H1 (cell line): ENCODE measurements around the gene TSHZ2.

Experiments used
- CHD2 ChIP-seq: IDR thresholded peaks from 2 replicates; pipeline ENCODE4 v1.6.1; 2012; ENCODE audit warnings: low read length, improper control_type of control experiment
- EZH2 ChIP-seq: fragments of 200-600 bp; sonication (generic); IDR thresholded peaks from 2 replicates; pipeline ENCODE4 v1.7.1; 2012; ENCODE audit warnings: low read depth, mild to moderate bottlenecking, moderate library complexity, low read length, inconsistent platforms; ENCODE audit not compliant: severe bottlenecking
- KDM5A ChIP-seq: fragments of 200-600 bp; IDR thresholded peaks from 2 replicates; pipeline ENCODE4 v1.7.1; 2012; ENCODE audit warnings: mild to moderate bottlenecking, low read length, inconsistent platforms, mixed read lengths
- POLR2A ChIP-seq, 2 experiments: IDR thresholded peaks; 1 replicate in 1 of 2; 2 replicates in 1 of 2; pipeline ENCODE4 v1.6.1; 2011; ENCODE audit warnings: low read depth in 2 of 2, low read length in 2 of 2, mild to moderate bottlenecking in 2 of 2; ENCODE audit errors: control extremely low read depth in 1 of 2
- TAF7 ChIP-seq: optimal IDR thresholded peaks from 2 replicates; pipeline ENCODE3; 2011; ENCODE audit warnings: low read depth, mild to moderate bottlenecking, inconsistent platforms, low read length, moderate library complexity, borderline replicate concordance
- TBP ChIP-seq: IDR thresholded peaks from 2 replicates; pipeline ENCODE4 v1.6.1; 2011; ENCODE audit warnings: low read depth, low read length, improper control_type of control experiment
- TF ChIP-seq, protein P1 (sequence below): IDR thresholded peaks from 2 replicates; pipeline ENCODE4 v1.6.1; 2011; ENCODE audit warnings: low read length, improper control_type of control experiment
- TF ChIP-seq, protein P2 (sequence below), 3 experiments: IDR thresholded peaks; 1 replicate in 2 of 3; 2 replicates in 1 of 3; pipeline versions ENCODE4 v1.5.1 to v1.6.1; 2011; ENCODE audit warnings: low read length in 3 of 3, mild to moderate bottlenecking in 3 of 3, inconsistent platforms in 2 of 3, low read depth in 1 of 3, moderate library complexity in 1 of 3; ENCODE audit not compliant: insufficient read depth in 1 of 3; ENCODE audit errors: control extremely low read depth in 1 of 3
- TF ChIP-seq, protein P3 (sequence below): IDR thresholded peaks from 2 replicates; pipeline ENCODE4 v1.6.1; 2011; ENCODE audit warnings: low read depth, mild to moderate bottlenecking, low read length; ENCODE audit not compliant: insufficient read depth
- TF ChIP-seq, protein P4 (sequence below): IDR thresholded peaks from 2 replicates; pipeline ENCODE4 v1.6.1; 2012; ENCODE audit warnings: low read length, inconsistent platforms

DNA sequence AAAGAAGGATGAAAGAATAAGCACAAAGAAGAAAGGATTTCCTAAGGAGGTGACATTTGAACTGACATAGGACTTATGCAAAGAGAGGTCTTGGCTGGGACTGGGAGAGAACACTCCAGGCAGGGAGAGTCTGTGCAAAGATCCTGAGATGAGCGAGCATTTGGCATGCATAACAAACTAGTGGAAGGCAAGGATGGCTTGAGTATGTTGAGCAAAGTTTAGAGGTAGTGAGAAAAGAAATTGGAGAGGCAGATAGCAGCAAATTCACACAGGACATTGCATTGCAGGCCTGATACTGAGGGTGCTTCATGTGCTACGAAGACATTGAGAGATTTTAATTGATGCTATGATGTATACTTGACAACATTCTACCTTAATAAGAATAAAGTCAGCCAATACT lies 383.6 kb downstream of the TSHZ2 start:
- TF ChIP-seq, protein P1, sequence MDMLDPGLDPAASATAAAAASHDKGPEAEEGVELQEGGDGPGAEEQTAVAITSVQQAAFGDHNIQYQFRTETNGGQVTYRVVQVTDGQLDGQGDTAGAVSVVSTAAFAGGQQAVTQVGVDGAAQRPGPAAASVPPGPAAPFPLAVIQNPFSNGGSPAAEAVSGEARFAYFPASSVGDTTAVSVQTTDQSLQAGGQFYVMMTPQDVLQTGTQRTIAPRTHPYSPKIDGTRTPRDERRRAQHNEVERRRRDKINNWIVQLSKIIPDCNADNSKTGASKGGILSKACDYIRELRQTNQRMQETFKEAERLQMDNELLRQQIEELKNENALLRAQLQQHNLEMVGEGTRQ, result no peak
- TF ChIP-seq, protein P2, sequence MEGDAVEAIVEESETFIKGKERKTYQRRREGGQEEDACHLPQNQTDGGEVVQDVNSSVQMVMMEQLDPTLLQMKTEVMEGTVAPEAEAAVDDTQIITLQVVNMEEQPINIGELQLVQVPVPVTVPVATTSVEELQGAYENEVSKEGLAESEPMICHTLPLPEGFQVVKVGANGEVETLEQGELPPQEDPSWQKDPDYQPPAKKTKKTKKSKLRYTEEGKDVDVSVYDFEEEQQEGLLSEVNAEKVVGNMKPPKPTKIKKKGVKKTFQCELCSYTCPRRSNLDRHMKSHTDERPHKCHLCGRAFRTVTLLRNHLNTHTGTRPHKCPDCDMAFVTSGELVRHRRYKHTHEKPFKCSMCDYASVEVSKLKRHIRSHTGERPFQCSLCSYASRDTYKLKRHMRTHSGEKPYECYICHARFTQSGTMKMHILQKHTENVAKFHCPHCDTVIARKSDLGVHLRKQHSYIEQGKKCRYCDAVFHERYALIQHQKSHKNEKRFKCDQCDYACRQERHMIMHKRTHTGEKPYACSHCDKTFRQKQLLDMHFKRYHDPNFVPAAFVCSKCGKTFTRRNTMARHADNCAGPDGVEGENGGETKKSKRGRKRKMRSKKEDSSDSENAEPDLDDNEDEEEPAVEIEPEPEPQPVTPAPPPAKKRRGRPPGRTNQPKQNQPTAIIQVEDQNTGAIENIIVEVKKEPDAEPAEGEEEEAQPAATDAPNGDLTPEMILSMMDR (IDR thresholded peaks at IDR 0.05; ENCODE audit: control extremely low read depth in 1 of 3, insufficient read depth in 1 of 3, low read depth in 1 of 3, low read length in 3 of 3), result no peak
- TF ChIP-seq KDM5A (no peak), EZH2 (no peak), TBP (no peak), POLR2A (IDR thresholded peaks at IDR 0.05; ENCODE audit: control extremely low read depth in 1 of 2, low read depth in 2 of 2, low read length in 2 of 2) (no peak), TAF7 (no peak), CHD2 (no peak)
- TF ChIP-seq, protein P3, sequence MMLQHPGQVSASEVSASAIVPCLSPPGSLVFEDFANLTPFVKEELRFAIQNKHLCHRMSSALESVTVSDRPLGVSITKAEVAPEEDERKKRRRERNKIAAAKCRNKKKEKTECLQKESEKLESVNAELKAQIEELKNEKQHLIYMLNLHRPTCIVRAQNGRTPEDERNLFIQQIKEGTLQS, result no peak
- TF ChIP-seq, protein P4, sequence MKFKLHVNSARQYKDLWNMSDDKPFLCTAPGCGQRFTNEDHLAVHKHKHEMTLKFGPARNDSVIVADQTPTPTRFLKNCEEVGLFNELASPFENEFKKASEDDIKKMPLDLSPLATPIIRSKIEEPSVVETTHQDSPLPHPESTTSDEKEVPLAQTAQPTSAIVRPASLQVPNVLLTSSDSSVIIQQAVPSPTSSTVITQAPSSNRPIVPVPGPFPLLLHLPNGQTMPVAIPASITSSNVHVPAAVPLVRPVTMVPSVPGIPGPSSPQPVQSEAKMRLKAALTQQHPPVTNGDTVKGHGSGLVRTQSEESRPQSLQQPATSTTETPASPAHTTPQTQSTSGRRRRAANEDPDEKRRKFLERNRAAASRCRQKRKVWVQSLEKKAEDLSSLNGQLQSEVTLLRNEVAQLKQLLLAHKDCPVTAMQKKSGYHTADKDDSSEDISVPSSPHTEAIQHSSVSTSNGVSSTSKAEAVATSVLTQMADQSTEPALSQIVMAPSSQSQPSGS, result no peak
